ENCODE data around the gene ANP32E.

The ANP32E gene

DNA sequence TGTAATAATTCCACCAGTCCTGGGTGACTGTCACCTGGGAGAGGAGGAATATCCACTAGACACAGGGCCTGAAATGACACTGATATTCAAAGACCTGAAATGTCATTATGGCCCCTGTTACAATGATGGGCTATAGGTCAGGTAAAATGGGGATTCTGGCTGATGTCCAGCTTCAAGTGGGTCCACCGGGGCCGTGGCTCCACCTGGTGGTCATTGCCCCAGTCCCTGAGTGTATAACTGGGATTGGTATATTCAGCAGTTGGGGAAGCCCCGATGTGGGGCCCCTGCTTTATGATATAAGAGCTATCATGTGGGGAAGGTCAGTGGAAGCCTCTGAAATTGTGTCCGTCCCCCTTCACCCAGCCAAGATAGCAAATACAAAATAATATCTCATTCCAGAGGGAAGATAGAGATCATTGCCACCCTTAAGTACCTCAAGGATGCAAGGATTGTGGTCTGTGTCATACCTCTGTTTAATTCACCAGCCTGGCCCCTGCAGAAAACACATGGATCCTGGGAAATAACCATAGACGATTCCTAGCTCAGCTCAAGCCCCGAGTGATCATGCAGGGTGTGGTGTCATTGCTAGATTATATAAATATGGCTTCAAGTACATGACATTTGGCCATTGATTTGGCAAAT, 66.8 kb downstream of the ANP32E start:
- DNase-seq (ENCODE audit: low read depth in 3 of 3) = peak in 1 of 3 experiments; percentile 55
